Loucy (cell line): ENCODE results near the gene VASN.

ENCODE experiments used
- H2AFZ ChIP-seq: fragments of 200-600 bp; sonication (generic); 2 replicates; pipeline ENCODE4 v1.6.0; 2016; ENCODE audit warnings: antibody characterized with exemption, mild to moderate bottlenecking, low read length, moderate library complexity
- H3F3A ChIP-seq: fragments of 200-600 bp; 2 replicates; pipeline ENCODE4 v1.6.0; 2016; ENCODE audit warnings: antibody characterized with exemption, low read depth, mild to moderate bottlenecking
- H3K27me3 ChIP-seq: fragments of 200-600 bp; sonication (generic); 2 replicates; pipeline ENCODE4 v1.6.1; 2014; ENCODE audit warnings: low read length, mild to moderate bottlenecking; ENCODE audit not compliant: insufficient read depth, poor library complexity, severe bottlenecking
- H3K36me3 ChIP-seq: fragments of 200-600 bp; sonication (generic); 2 replicates; pipeline ENCODE4 v1.6.1; 2016; ENCODE audit warnings: low read length; ENCODE audit not compliant: insufficient read depth
- H3K4me1 ChIP-seq: fragments of 200-600 bp; sonication (generic); 2 replicates; pipeline ENCODE4 v1.5.1; 2014; ENCODE audit warnings: low read length, mild to moderate bottlenecking; ENCODE audit not compliant: insufficient read depth, poor library complexity, severe bottlenecking
- H3K4me2 ChIP-seq: fragments of 200-600 bp; sonication (generic); 2 replicates; pipeline ENCODE4 v1.6.0; 2014; ENCODE audit warnings: antibody characterized with exemption, low read length, low read depth, mild to moderate bottlenecking; ENCODE audit not compliant: poor library complexity, severe bottlenecking
- H3K4me3 ChIP-seq: fragments of 200-600 bp; sonication (generic); 2 replicates; pipeline ENCODE4 v1.5.1; 2014; ENCODE audit warnings: low read length, mild to moderate bottlenecking, mixed read lengths; ENCODE audit not compliant: poor library complexity, severe bottlenecking
- H3K79me2 ChIP-seq: fragments of 200-600 bp; sonication (generic); 2 replicates; pipeline ENCODE4 v1.6.1; 2014; ENCODE audit warnings: low read length; ENCODE audit not compliant: insufficient read depth
- H3K9ac ChIP-seq: fragments of 200-600 bp; sonication (generic); 2 replicates; pipeline ENCODE4 v1.6.0; 2014; ENCODE audit warnings: mild to moderate bottlenecking, low read depth, low read length, moderate library complexity; ENCODE audit not compliant: poor library complexity, severe bottlenecking
- H3K9me2 ChIP-seq: fragments of 200-600 bp; sonication (generic); replicated peaks from 2 replicates; pipeline ENCODE4 v1.6.1; 2016; ENCODE audit warnings: low read depth, low read length, mixed read lengths
- H3K9me3 ChIP-seq: fragments of 200-600 bp; sonication (generic); 2 replicates; pipeline ENCODE4 v1.6.1; 2014; ENCODE audit warnings: mild to moderate bottlenecking, antibody characterized with exemption, low read length, low read depth; ENCODE audit not compliant: insufficient read depth
- H4K20me1 ChIP-seq: fragments of 200-600 bp; sonication (generic); 2 replicates; pipeline ENCODE4 v1.6.0; 2014; ENCODE audit warnings: antibody characterized with exemption, low read length, mild to moderate bottlenecking; ENCODE audit not compliant: insufficient read depth, poor library complexity, severe bottlenecking
- CTCF ChIP-seq: fragments of 200-600 bp; sonication (generic); conservative IDR thresholded peaks from 2 replicates; pipeline ENCODE4 v1.5.1; 2014; ENCODE audit warnings: mild to moderate bottlenecking, antibody characterized with exemption, low read length
- EZH2phosphoT487 ChIP-seq: fragments of 200-600 bp; IDR thresholded peaks from 2 replicates; pipeline ENCODE4 v1.6.1; 2018; ENCODE audit warnings: antibody characterized with exemption, mild to moderate bottlenecking, moderate library complexity, borderline replicate concordance

VASN gene

GRCh38 chr16:4401510-4401909 lies 29.9 kb downstream of the VASN start:
- no peaks in the 10 kb centered on the region for H3K27me3 ChIP-seq

GRCh38 chr16:4402439-4403132 lies 30.9 kb downstream of the VASN start:
- H3F3A ChIP-seq: no peaks in the 10 kb centered on the region
- no peaks in the 10 kb centered on the region for H3K4me1 ChIP-seq
- no peaks in the 10 kb centered on the region for H3K79me2 ChIP-seq
- H3K4me3 ChIP-seq: no peak overlapping the region
- no peak overlapping the region for H3K4me2 ChIP-seq
- no peaks in the 10 kb centered on the region for H3K9me2 ChIP-seq
- peaks cover 2% of the 10 kb centered on the region for H4K20me1 ChIP-seq
- H3K27me3 ChIP-seq: no peaks in the 10 kb centered on the region
- TF ChIP-seq EZH2phosphoT487: no peak
- TF ChIP-seq CTCF: peak; percentile 35
- no peak overlapping the region for H2AFZ ChIP-seq
- H3K9me3 ChIP-seq: no peaks in the 10 kb centered on the region
- H3K36me3 ChIP-seq: no peaks in the 10 kb centered on the region
- H3K9ac ChIP-seq: no peak overlapping the region

More at GRCh38 chr16:4401510-4401909, 29.9 kb downstream of the VASN start:
- TF ChIP-seq EZH2phosphoT487: no peak
- no peak for TF ChIP-seq CTCF
- no peak overlapping the region for H3K4me2 ChIP-seq
- no peak overlapping the region for H3K4me3 ChIP-seq
- no peaks in the 10 kb centered on the region for H3K9me2 ChIP-seq
- H3K79me2 ChIP-seq: no peaks in the 10 kb centered on the region
- H3F3A ChIP-seq: no peaks in the 10 kb centered on the region
- H4K20me1 ChIP-seq: peaks cover 2% of the 10 kb centered on the region
- no peaks in the 10 kb centered on the region for H3K36me3 ChIP-seq
- no peak overlapping the region for H2AFZ ChIP-seq
- H3K9me3 ChIP-seq: no peaks in the 10 kb centered on the region
- H3K9ac ChIP-seq: no peak overlapping the region
- no peaks in the 10 kb centered on the region for H3K4me1 ChIP-seq

- Histone ChIP-seq H3K9me2 (no peaks in the 10 kb centered on the region), H4K20me1 (peaks cover 2% of the 10 kb centered on the region), H3K9me3 (no peaks in the 10 kb centered on the region), H3K4me1 (no peaks in the 10 kb centered on the region), H3K4me2 (no peak overlapping the region), H3F3A (no peaks in the 10 kb centered on the region), H3K79me2 (no peaks in the 10 kb centered on the region), H3K4me3 (no peak overlapping the region), H3K27me3 (no peaks in the 10 kb centered on the region), H3K36me3 (0 out of 2 replicates have a peak, but pooled peaks cover 4% of the 10 kb centered on the region), H3K9ac (no peak overlapping the region), H2AFZ (no peak overlapping the region)
- TF ChIP-seq EZH2phosphoT487: no peak
- no peak for TF ChIP-seq CTCF
Measured at GRCh38 chr16:4403133-4403949, 31.7 kb downstream of the VASN start.
